Measurements from ENCODE around the gene TMEM86B. TPM values are rescaled to one million over a fixed set of nuclear protein-coding genes. Genes with fewer than 3 reads are reported as not detected.

TMEM86B gene
- total RNA-seq, 1 experiment from 2014 or later: 4.2 TPM

DNA sequence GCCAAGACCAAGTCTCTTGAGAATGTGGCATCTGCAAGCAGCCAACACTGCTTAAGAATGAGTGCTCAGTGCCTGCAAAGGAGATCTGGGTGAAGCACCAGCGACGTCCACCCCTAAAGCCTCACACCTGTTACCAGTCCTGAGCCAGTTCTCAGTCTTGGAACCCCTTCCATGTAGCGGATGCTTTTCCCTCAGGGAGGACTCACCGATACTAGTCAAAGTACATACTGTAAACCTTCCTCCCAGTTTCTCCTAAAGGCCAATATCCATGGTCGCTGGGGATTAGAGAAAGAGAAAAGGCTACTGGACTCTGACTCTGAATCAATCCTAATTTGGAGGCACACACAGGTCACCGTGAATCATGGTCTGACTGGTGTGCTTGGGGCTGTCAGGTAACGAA lies 15.0 kb downstream of the TMEM86B start:
- DNase-seq (ENCODE audit: unreplicated experiment): no peak
- ChIA-PET POLR2A (interaction anchor here (4.6 kb wide), 1 partner anchor 15 kb away, joined by 16 read pairs; no protein-coding TSS in a partner anchor), CTCF (interaction anchor here (0.7 kb wide), 1 partner anchor 33 kb away, joined by 3 read pairs; no protein-coding TSS in a partner anchor)
- H3K4me3 Mint-ChIP-seq (ENCODE audit: unreplicated experiment): no peak overlapping the region
- no TSS peak for BruUV-seq (replicated peaks)
- H3K36me3 Mint-ChIP-seq (ENCODE audit: insufficient read depth, unreplicated experiment): peaks cover 17% of the 10 kb centered on the region
- peaks cover 9% of the 10 kb centered on the region for H3K9me3 Mint-ChIP-seq (ENCODE audit: unreplicated experiment)
- TF ChIP-seq, protein P1, sequence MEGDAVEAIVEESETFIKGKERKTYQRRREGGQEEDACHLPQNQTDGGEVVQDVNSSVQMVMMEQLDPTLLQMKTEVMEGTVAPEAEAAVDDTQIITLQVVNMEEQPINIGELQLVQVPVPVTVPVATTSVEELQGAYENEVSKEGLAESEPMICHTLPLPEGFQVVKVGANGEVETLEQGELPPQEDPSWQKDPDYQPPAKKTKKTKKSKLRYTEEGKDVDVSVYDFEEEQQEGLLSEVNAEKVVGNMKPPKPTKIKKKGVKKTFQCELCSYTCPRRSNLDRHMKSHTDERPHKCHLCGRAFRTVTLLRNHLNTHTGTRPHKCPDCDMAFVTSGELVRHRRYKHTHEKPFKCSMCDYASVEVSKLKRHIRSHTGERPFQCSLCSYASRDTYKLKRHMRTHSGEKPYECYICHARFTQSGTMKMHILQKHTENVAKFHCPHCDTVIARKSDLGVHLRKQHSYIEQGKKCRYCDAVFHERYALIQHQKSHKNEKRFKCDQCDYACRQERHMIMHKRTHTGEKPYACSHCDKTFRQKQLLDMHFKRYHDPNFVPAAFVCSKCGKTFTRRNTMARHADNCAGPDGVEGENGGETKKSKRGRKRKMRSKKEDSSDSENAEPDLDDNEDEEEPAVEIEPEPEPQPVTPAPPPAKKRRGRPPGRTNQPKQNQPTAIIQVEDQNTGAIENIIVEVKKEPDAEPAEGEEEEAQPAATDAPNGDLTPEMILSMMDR (IDR thresholded peaks at IDR 0.05; ENCODE audit: unreplicated experiment): no peak
- intact Hi-C loops (cut with micrococcal nuclease): no loop called here
- no peaks in the 10 kb centered on the region for H3K27me3 Mint-ChIP-seq (ENCODE audit: insufficient read depth, unreplicated experiment)
- no peak overlapping the region for H3K27ac Mint-ChIP-seq (ENCODE audit: low read depth, unreplicated experiment)
- peaks cover 29% of the 10 kb centered on the region for H3K4me1 Mint-ChIP-seq (ENCODE audit: insufficient read depth, unreplicated experiment)

DNA sequence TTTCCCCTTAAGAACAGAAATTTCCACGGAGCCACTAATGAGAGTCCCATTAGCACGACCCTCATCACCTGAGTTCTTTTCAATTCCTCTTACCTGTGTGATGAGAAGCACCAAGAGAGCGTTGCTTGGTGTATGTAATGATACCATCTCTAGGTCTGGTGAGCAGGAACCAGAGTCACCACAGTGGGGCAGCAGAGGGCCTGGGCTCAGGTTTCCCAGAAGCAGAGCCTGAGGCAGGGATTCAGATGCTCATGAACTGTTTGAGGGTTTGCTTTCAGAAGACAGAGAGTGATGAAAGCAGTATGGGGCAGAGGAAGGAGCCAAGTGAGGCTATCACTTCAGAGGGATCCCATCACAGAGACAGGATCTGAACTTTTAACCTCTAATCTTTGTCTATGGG lies 16.1 kb downstream of the TMEM86B start:
- no peaks in the 10 kb centered on the region for H3K27me3 Mint-ChIP-seq (ENCODE audit: insufficient read depth, unreplicated experiment)
- no TSS peak for BruUV-seq (replicated peaks)
- H3K36me3 Mint-ChIP-seq (ENCODE audit: insufficient read depth, unreplicated experiment): peaks cover 17% of the 10 kb centered on the region
- DNase-seq (ENCODE audit: unreplicated experiment): peak; percentile 57
- CTCF ChIA-PET: interaction anchor here (0.6 kb wide), 1 partner anchor 157 kb away, joined by 3 read pairs; no protein-coding TSS in a partner anchor
- H3K9me3 Mint-ChIP-seq (ENCODE audit: unreplicated experiment): peaks cover 9% of the 10 kb centered on the region
- peaks cover 29% of the 10 kb centered on the region for H3K4me1 Mint-ChIP-seq (ENCODE audit: insufficient read depth, unreplicated experiment)
- no peak overlapping the region for H3K4me3 Mint-ChIP-seq (ENCODE audit: unreplicated experiment)
- intact Hi-C loops (cut with micrococcal nuclease): no loop called here
- POLR2A ChIA-PET: interaction anchor here (0.7 to 4.6 kb wide), 2 partner anchors 14 to 265 kb away, joined by 4 to 16 read pairs; no protein-coding TSS in a partner anchor
- H3K27ac Mint-ChIP-seq (ENCODE audit: low read depth, unreplicated experiment): no peak overlapping the region
- TF ChIP-seq, protein P1 (IDR thresholded peaks at IDR 0.05; ENCODE audit: unreplicated experiment): no peak

DNA sequence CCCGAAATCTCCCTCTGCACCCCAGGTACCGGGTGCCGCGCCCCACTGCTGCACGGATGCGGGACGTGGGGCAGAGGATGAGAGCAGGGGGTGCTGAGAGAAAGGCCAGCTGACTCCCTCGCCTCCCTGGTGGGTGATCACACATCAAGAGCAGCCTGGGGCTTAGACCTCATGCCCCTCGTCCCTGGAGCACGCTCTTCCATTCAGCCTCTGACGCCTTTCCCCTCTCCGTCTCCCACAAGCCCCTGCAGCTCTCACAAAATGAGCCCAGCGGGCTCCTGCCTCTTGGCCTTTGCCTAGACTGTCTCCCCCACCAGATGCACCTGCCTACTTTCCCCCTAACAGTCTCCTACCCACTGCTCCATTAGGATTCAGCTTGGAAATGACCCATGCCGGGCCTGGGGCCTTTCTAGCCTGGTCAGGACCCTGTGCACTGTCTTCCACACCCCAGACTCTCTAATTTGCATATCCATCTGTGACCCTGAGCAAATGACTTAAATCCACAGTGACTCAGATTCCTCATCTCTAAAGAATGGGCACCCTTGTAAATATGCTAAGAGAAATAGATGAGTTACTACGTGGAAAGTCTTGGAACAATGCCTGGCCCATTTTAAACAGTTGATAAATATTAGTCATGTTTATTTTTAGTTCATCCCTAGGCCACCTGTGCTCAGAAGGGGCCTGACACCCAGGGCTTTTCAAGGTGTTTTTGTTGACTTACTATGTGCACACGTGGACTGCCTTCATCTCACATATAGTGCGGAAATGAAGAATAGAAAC lies 18.7 kb downstream of the TMEM86B start:
- intact Hi-C loops (cut with micrococcal nuclease): no loop called here
- BruUV-seq (replicated peaks): no TSS peak
- Mint-ChIP-seq H3K9me3 (ENCODE audit: unreplicated experiment) (no peaks in the 10 kb centered on the region), H3K27ac (ENCODE audit: low read depth, unreplicated experiment) (peak overlapping the region; percentile 37), H3K4me1 (ENCODE audit: insufficient read depth, unreplicated experiment) (peaks cover 21% of the 10 kb centered on the region), H3K27me3 (ENCODE audit: insufficient read depth, unreplicated experiment) (no peaks in the 10 kb centered on the region), H3K4me3 (ENCODE audit: unreplicated experiment) (peak overlapping the region; percentile 28), H3K36me3 (ENCODE audit: insufficient read depth, unreplicated experiment) (peaks cover 10% of the 10 kb centered on the region)
- CTCF ChIA-PET: interaction anchor here (0.5 to 1.2 kb wide), 3 partner anchors 11 to 535 kb away, joined by 3 read pairs; no protein-coding TSS in a partner anchor
- peak; percentile 87 for DNase-seq (ENCODE audit: unreplicated experiment)
- POLR2A ChIA-PET: interaction anchor here (0.7 to 1.7 kb wide), 4 partner anchors 20 to 572 kb away, joined by 3 to 6 read pairs (median 4); partner anchors contain the start of gene PPP6R1
- TF ChIP-seq, protein P1 (IDR thresholded peaks at IDR 0.05; ENCODE audit: unreplicated experiment): no peak

DNA sequence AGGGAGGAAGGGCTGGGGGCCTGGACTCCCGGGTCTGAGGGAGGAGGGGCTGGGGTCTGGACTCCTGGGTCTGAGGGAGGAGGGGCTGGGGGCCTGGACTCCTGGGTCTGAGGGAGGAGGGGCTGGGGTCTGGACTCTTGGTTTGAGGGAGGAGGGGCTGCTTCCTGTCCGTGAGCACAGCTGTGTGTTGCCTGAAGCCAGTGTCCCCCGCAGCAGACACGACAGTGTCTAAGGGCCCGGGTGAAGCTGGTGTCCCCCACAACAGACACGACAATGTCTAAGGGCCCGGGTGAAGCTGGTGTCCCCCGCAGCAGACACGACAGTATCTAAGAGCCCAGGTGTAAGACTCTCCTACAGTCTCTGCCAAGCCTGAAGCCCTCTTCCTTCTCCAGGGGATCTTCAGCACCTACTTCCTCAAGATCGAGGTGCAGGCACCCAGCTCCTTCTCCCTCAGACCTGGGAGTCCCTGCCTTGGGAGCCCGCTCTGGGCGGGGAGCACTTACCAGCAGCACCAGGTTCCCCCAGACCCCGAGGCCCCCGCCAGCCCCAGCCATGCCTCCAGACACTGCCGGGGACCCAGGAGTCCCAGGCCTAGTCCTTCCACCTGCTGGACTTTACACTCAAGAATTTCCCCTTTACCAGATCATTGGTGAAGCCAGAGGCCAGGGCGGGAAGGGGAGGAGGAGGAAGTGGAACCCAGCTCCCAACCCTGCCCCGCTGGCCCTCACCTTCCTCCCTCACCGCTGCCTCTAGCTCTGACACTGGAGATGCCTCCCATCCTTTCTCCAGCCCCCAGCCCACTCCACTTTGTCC lies 19.5 kb downstream of the TMEM86B start, which contains the start of gene PTPRH:
Gene PTPRH (minus strand): TSS at position 622 of the 813 bp plus-strand sequence. CDS start 68 bp downstream, at position 554.
- intact Hi-C loops (cut with micrococcal nuclease): no loop called here
- Mint-ChIP-seq H3K36me3 (ENCODE audit: insufficient read depth, unreplicated experiment) (peaks cover 10% of the 10 kb centered on the region), H3K27me3 (ENCODE audit: insufficient read depth, unreplicated experiment) (no peaks in the 10 kb centered on the region), H3K4me1 (ENCODE audit: insufficient read depth, unreplicated experiment) (peaks cover 21% of the 10 kb centered on the region), H3K27ac (ENCODE audit: low read depth, unreplicated experiment) (peak within 1 kb of the TSS; percentile 37), H3K4me3 (ENCODE audit: unreplicated experiment) (peak within 1 kb of the TSS; percentile 28), H3K9me3 (ENCODE audit: unreplicated experiment) (no peaks in the 10 kb centered on the region)
- TF ChIP-seq, protein P1 (IDR thresholded peaks at IDR 0.05; ENCODE audit: unreplicated experiment): no peak
- no peak for DNase-seq (ENCODE audit: unreplicated experiment)
- ChIA-PET CTCF (interaction anchor here (0.5 to 1.2 kb wide), 4 partner anchors 10 to 534 kb away, joined by 3 read pairs; no protein-coding TSS in a partner anchor), POLR2A (interaction anchor here (0.9 to 1.7 kb wide), 3 partner anchors 20 to 58 kb away, joined by 3 to 6 read pairs (median 3); partner anchors contain the start of gene PPP6R1)
- no TSS peak for BruUV-seq (replicated peaks)
